Adrenal gland (tissue), 12 donors: Measurements from ENCODE around the gene HBS1L. TPM values are rescaled to one million over a fixed set of nuclear protein-coding genes. Genes with fewer than 3 reads are reported as not detected.

Experiments used
- DNase-seq, 7 donors: peaks; one replicate each; pipeline ENCODE4 v3.0.0-alpha.2; 2019 to 2020
- H3K27ac ChIP-seq, 5 donors: fragments of 200-600 bp; sonication (generic) in 4 of 5; 1 replicate in 3 of 5; 2 replicates in 2 of 5; pipeline versions ENCODE4 v1.5.1 to v1.8.0; 2016 to 2020; ENCODE audit warnings: mild to moderate bottlenecking in 1 of 5
- H3K27me3 ChIP-seq: fragments of 200-600 bp; 2 replicates; pipeline ENCODE4 v1.8.0; 2021
- H3K36me3 ChIP-seq, 2 donors: fragments of 200-600 bp; replicated peaks in 1 of 2; 1 replicate in 1 of 2; 2 replicates in 1 of 2; pipeline versions ENCODE4 v1.5.1 to v1.8.0; 2018 to 2022
- H3K4me1 ChIP-seq, 2 donors: fragments of 200-600 bp; replicated peaks in 1 of 2; 1 replicate in 1 of 2; 2 replicates in 1 of 2; pipeline versions ENCODE4 v1.5.1 to v1.8.0; 2018 to 2021
- H3K4me3 ChIP-seq, 4 donors: fragments of 200-600 bp; sonication (generic) in 3 of 4; one replicate each; pipeline ENCODE4 v1.5.1; 2016 to 2018
- H3K9me3 ChIP-seq, 3 donors: fragments of 200-600 bp; sonication (generic) in 1 of 3; replicated peaks in 1 of 3; 1 replicate in 2 of 3; 2 replicates in 1 of 3; pipeline versions ENCODE4 v1.5.1 to v1.8.0; 2016 to 2021
- CTCF ChIP-seq, 6 experiments: fragments of 450-650 bp in 4 of 6; fragments of 200-600 bp in 2 of 6; sonication (generic) in 1 of 6; IDR thresholded peaks; 1 replicate in 5 of 6; 2 replicates in 1 of 6; pipeline versions ENCODE4 v1.5.1 to v1.8.0; 2016 to 2021; ENCODE audit warnings: antibody characterized with exemption in 6 of 6, mild to moderate bottlenecking in 2 of 6, moderate library complexity in 1 of 6
- POLR2A ChIP-seq, 2 donors: fragments of 450-650 bp; IDR thresholded peaks; one replicate each; pipeline ENCODE4 v1.6.1; 2017; ENCODE audit warnings: antibody characterized with exemption in 2 of 2, mild to moderate bottlenecking in 2 of 2, moderate library complexity in 1 of 2
- WGBS, 4 donors: extraction: QIAGEN DNeasy Blood & Tissue Kit in 2 of 4; methylation state at CpG; one replicate each; pipeline versions ENCODE4 v1.1.5 to v1.1.7; 2013 to 2017; 5-methylcytosine and 5-hydroxymethylcytosine counted together
- intact Hi-C, 2 donors: fragments of 100-400 bp; cut with DNase I; formaldehyde crosslinking; loops; one replicate each; pipeline versions ENCODE4 v1.14.1 to v1.15.0; 2022 to 2023
- polyA plus RNA-seq, 3 donors: library from polyadenylated mRNA; stranded (reverse); fragments of 200-250 nt in 2 of 3; fragments of 350-450 nt in 1 of 3; fragmentation: Illumina TruSeq in 1 of 3; extraction: RNeasy Lipid Tissue Mini Kit (QIAGEN cat#74804) in 1 of 3; gene quantifications; one replicate each; pipeline ENCODE4 v1.2.3, GENCODE V29; 2013 to 2014
- total RNA-seq, 9 donors: library from RNA; depleted of rRNA in 4 of 9; stranded (reverse); fragments of >200 nt in 4 of 9; fragments of 120-200 nt in 1 of 9; fragmentation: NEBNext Ultra II Directional in 1 of 9; extraction: Animal tissue kit (Norgen Biotek cat#: 25700) in 1 of 9; gene quantifications; one replicate each; pipeline versions ENCODE4 v1.1.0 to v1.2.4, GENCODE V29; 2013 to 2023
- donor health status: healthy with polysubstance abuse.
- donor health status: Bipolar disorder and iron deficiency.
- donor health status: DM: yes; HTN: yes; CAD: no.
- donor health status: DM: no; HTN: no; CAD: no.
- donor health status: DM: no; HTN: no; CAD: no.
- donor health status: DM: yes; HTN: yes; CAD: no.

HBS1L gene
- total and polyA plus RNA-seq, 12 donors, result 17.0 to 121 (median 58.4) TPM

- intact Hi-C loops, result no loop called here
- H3K36me3 ChIP-seq, result no peaks in the 10 kb centered on the region
- WGBS, 4 donors, result 61 to 74% (median 66%) methylated on average over 5 of the region's 5 CpGs
- DNase-seq, result no peak
- TF ChIP-seq CTCF (IDR thresholded peaks at IDR 0.05), result no peak
- TF ChIP-seq POLR2A (IDR thresholded peaks at IDR 0.05), result no peak
- no peak overlapping the region for H3K27ac ChIP-seq
- H3K4me3 ChIP-seq, result no peak overlapping the region
- H3K27me3 ChIP-seq, result no peaks in the 10 kb centered on the region
- H3K9me3 ChIP-seq, result peaks cover 0 to 10% (median 0%) of the 10 kb centered on the region in 3 donors
- H3K4me1 ChIP-seq, result no peaks in the 10 kb centered on the region
These were observed 31.8 kb upstream of the HBS1L start for GRCh38 chr6:135086414-135086764.

GRCh38 chr6:135085700-135086413 lies 31.2 kb upstream of the HBS1L start:
- Histone ChIP-seq H3K9me3 (peaks cover 0 to 10% (median 0%) of the 10 kb centered on the region in 3 donors), H3K4me3 (no peak overlapping the region), H3K36me3 (no peaks in the 10 kb centered on the region), H3K27me3 (no peaks in the 10 kb centered on the region), H3K27ac (no peak overlapping the region), H3K4me1 (no peaks in the 10 kb centered on the region)
- DNase-seq, result no peak
- intact Hi-C loops, result no loop called here
- WGBS, 4 donors, result 75 to 100% (median 92%) methylated on average over 1 of the region's 1 CpG
- TF ChIP-seq POLR2A (IDR thresholded peaks at IDR 0.05) (no peak), CTCF (IDR thresholded peaks at IDR 0.05) (no peak)

DNA sequence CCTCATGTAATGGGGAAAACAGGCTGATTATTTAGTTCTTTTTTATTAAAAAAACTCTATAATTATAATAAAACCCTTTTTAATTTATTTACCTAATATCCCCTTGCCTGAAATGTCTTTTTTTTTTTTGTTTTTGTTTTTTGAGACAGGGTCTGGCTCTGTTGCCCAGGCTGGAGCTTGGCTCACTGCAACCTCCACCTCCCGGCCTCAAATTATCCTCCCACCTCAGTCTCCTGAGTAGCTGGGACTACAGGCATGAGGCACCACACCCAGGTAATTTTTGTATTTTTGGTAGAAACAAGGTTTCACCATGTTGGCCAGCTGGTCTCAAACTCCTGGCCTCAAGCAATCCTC lies 30.3 kb upstream of the HBS1L start:
- no peak for DNase-seq
- TF ChIP-seq CTCF (IDR thresholded peaks at IDR 0.05), result no peak
- TF ChIP-seq POLR2A (IDR thresholded peaks at IDR 0.05), result no peak
- intact Hi-C loops, result no loop called here
- 85 to 100% (median 99%) methylated on average over 1 of the region's 1 CpG for WGBS, 4 donors
- Histone ChIP-seq H3K27ac (no peak overlapping the region), H3K4me1 (no peaks in the 10 kb centered on the region), H3K27me3 (no peaks in the 10 kb centered on the region), H3K36me3 (no peaks in the 10 kb centered on the region), H3K4me3 (no peak overlapping the region), H3K9me3 (peaks cover 0 to 16% (median 0%) of the 10 kb centered on the region in 3 donors)

GRCh38 chr6:135084001-135084915 lies 29.6 kb upstream of the HBS1L start:
- no peak for TF ChIP-seq CTCF (IDR thresholded peaks at IDR 0.05)
- no peak for TF ChIP-seq POLR2A (IDR thresholded peaks at IDR 0.05)

More at GRCh38 chr6:135084001-135084915, 29.6 kb upstream of the HBS1L start:
- no peaks in the 10 kb centered on the region for H3K36me3 ChIP-seq
- intact Hi-C loops, result no loop called here
- no peak overlapping the region for H3K27ac ChIP-seq
- DNase-seq, result no peak
- peaks cover 0 to 16% (median 0%) of the 10 kb centered on the region in 3 donors for H3K9me3 ChIP-seq
- 27 to 39% (median 33%) methylated on average over 5 of the region's 5 CpGs for WGBS, 4 donors
- no peak overlapping the region for H3K4me3 ChIP-seq
- H3K4me1 ChIP-seq, result no peaks in the 10 kb centered on the region
- H3K27me3 ChIP-seq, result no peaks in the 10 kb centered on the region
